Activated naive CD8-positive, alpha-beta T cell treated with anti-CD3 and anti-CD28 coated beads, Interleukin-2, amount 50 U/mL, for 16 hours (primary cell): ENCODE measurements around the gene PRMT9.

ENCODE experiments used
- DNase-seq: peaks from one replicate; pipeline ENCODE4 v3.0.0-alpha.2; 2020; ENCODE audit warnings: low read depth, low spot score

PRMT9 gene

GRCh38 chr4:147678796-147679549 is 5.0 kb downstream of the PRMT9 start:
- no peak for DNase-seq

GRCh38 chr4:147678106-147678505 is 5.9 kb downstream of the PRMT9 start:
- no peak for DNase-seq

GRCh38 chr4:147674496-147674895 is 9.5 kb downstream of the PRMT9 start:
- DNase-seq = no peak

GRCh38 chr4:147674073-147674472 is 9.9 kb downstream of the PRMT9 start:
- DNase-seq = no peak

- no peak for DNase-seq
Observed at GRCh38 chr4:147658501-147658900, 25.5 kb downstream of the PRMT9 start.

- no peak for DNase-seq
Observed at GRCh38 chr4:147655639-147656038, 28.3 kb downstream of the PRMT9 start.

GRCh38 chr4:147651563-147651962 is 32.4 kb downstream of the PRMT9 start:
- DNase-seq = no peak

- no peak for DNase-seq
Observed at GRCh38 chr4:147648656-147649055, 35.3 kb downstream of the PRMT9 start.

GRCh38 chr4:147645099-147645498 is 38.9 kb downstream of the PRMT9 start:
- no peak for DNase-seq

GRCh38 chr4:147644471-147644870 is 39.5 kb downstream of the PRMT9 start:
- DNase-seq = no peak

GRCh38 chr4:147643616-147644015 is 40.3 kb downstream of the PRMT9 start:
- no peak for DNase-seq

GRCh38 chr4:147640331-147640730 is 43.6 kb downstream of the PRMT9 start:
- no peak for DNase-seq

GRCh38 chr4:147639388-147639787 is 44.6 kb downstream of the PRMT9 start:
- DNase-seq = no peak

- no peak for DNase-seq
Observed at GRCh38 chr4:147638942-147639341, 45.0 kb downstream of the PRMT9 start.

- DNase-seq = no peak
Observed at GRCh38 chr4:147638365-147638764, 45.6 kb downstream of the PRMT9 start.

GRCh38 chr4:147635348-147635747 is 48.6 kb downstream of the PRMT9 start:
- no peak for DNase-seq

GRCh38 chr4:147633643-147634042 is 50.3 kb downstream of the PRMT9 start:
- no peak for DNase-seq

GRCh38 chr4:147633113-147633512 is 50.9 kb downstream of the PRMT9 start:
- no peak for DNase-seq

- DNase-seq = no peak
Observed at GRCh38 chr4:147629783-147630730, 53.9 kb downstream of the PRMT9 start.

- no peak for DNase-seq
Observed at GRCh38 chr4:147628415-147628814, 55.5 kb downstream of the PRMT9 start.

GRCh38 chr4:147626903-147627302 is 57.1 kb downstream of the PRMT9 start:
- DNase-seq = no peak

GRCh38 chr4:147625733-147626132 is 58.2 kb downstream of the PRMT9 start:
- DNase-seq = no peak

GRCh38 chr4:147620315-147620714 is 63.6 kb downstream of the PRMT9 start:
- no peak for DNase-seq
